SU-DHL-6 (cell line): ENCODE results near the gene OR9Q1.

Experiments
- H2AFZ ChIP-seq: fragments of 200-600 bp; sonication (generic); 2 replicates; pipeline ENCODE4 v1.6.1; 2014; ENCODE audit warnings: low read depth, mild to moderate bottlenecking, moderate library complexity, mixed read lengths, antibody characterized with exemption, low read length; ENCODE audit not compliant: severe bottlenecking
- H3F3A ChIP-seq: fragments of 200-600 bp; shearing (Covaris generic); 2 replicates; pipeline ENCODE4 v1.6.0; 2016; ENCODE audit warnings: antibody characterized with exemption, mild to moderate bottlenecking; ENCODE audit not compliant: insufficient read depth
- H3K27ac ChIP-seq: fragments of 200-600 bp; sonication (generic); 2 replicates; pipeline ENCODE4 v1.5.1; 2016; ENCODE audit warnings: low read depth, mild to moderate bottlenecking, low read length, moderate library complexity, mixed read lengths
- H3K27me3 ChIP-seq: fragments of 200-600 bp; sonication (generic), shearing (Covaris generic); 2 replicates; pipeline ENCODE4 v1.6.0; 2014; ENCODE audit warnings: mild to moderate bottlenecking, low read length
- H3K36me3 ChIP-seq: fragments of 200-600 bp; sonication (generic); 2 replicates; pipeline ENCODE4 v1.6.1; 2014; ENCODE audit warnings: mild to moderate bottlenecking, low read length, mixed read lengths
- H3K4me2 ChIP-seq: fragments of 300-600, 200-600 bp; shearing (Covaris generic), sonication (generic); 2 replicates; pipeline ENCODE4 v1.6.0; 2014; ENCODE audit warnings: low read length, low read depth, mild to moderate bottlenecking; ENCODE audit not compliant: poor library complexity, severe bottlenecking
- H3K4me3 ChIP-seq: fragments of 200-600 bp; sonication (generic); 2 replicates; pipeline ENCODE4 v1.5.1; 2014; ENCODE audit warnings: antibody characterized with exemption, low read length, mild to moderate bottlenecking, mixed read lengths; ENCODE audit not compliant: insufficient read depth, poor library complexity, severe bottlenecking
- H3K79me2 ChIP-seq: fragments of 200-600 bp; sonication (generic); 2 replicates; pipeline ENCODE4 v1.6.1; 2014; ENCODE audit warnings: mild to moderate bottlenecking, low read length, moderate library complexity; ENCODE audit not compliant: insufficient read depth
- H3K9ac ChIP-seq: fragments of 200-600 bp; sonication (generic); 2 replicates; pipeline ENCODE4 v1.7.0; 2014; ENCODE audit warnings: mild to moderate bottlenecking, low read length
- H3K9me2 ChIP-seq: fragments of 200-600 bp; sonication (generic); replicated peaks from 2 replicates; pipeline ENCODE4 v1.6.1; 2014; ENCODE audit warnings: low read length; ENCODE audit not compliant: insufficient read depth
- H3K9me3 ChIP-seq: fragments of 200-600 bp; sonication (generic); 2 replicates; pipeline ENCODE4 v1.6.1; 2014; ENCODE audit warnings: low read length, mixed read lengths; ENCODE audit not compliant: insufficient read depth
- H4K20me1 ChIP-seq: fragments of 200-600 bp; sonication (generic); 2 replicates; pipeline ENCODE4 v1.6.1; 2014; ENCODE audit warnings: low read depth, mild to moderate bottlenecking, antibody characterized with exemption, low read length, moderate library complexity, mixed read lengths
- CTCF ChIP-seq: fragments of 200-600 bp; sonication (generic); IDR thresholded peaks from one replicate; pipeline ENCODE4 v1.5.1; 2017; ENCODE audit warnings: antibody characterized with exemption, mild to moderate bottlenecking, low read length, moderate library complexity; ENCODE audit not compliant: insufficient read depth, poor library complexity, severe bottlenecking
- EZH2phosphoT487 ChIP-seq: fragments of 200-600 bp; sonication (generic), shearing (Covaris generic); conservative IDR thresholded peaks from 2 replicates; pipeline ENCODE4 v1.6.1; 2018; ENCODE audit warnings: mild to moderate bottlenecking, antibody characterized with exemption, low read length, moderate library complexity, mixed read lengths

The OR9Q1 gene

DNA sequence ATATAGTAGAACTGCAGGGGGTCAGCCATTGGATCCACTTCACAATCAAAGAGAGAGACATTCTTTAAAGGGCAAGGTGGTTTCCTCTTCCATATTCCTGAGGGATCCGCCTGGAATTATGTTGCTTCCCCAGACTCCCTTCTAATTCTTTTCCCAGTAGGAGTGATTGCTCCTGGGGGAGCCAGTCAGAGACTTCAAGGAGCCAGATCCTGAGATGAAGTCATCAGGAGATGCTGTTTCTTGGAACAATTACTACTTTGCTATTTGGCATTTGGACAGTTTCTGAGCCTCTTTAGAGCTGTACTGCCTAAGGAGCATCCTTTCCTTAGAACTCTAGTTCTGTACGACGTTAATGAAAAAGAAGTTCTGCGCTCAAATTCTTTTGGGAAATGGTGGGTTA is 163.3 kb downstream of the OR9Q1 start:
- H3F3A ChIP-seq, result no peaks in the 10 kb centered on the region

GRCh38 chr11:58188770-58189169 is 165.1 kb downstream of the OR9Q1 start, which contains the start of gene OR9Q2:
Gene OR9Q2 (plus strand): TSS chr11:58189070. CDS start chr11:58190491, 1,421 bp downstream.
- H3K36me3 ChIP-seq, result no peaks in the 10 kb centered on the region
- H3F3A ChIP-seq, result no peaks in the 10 kb centered on the region
- H3K27me3 ChIP-seq, result no peaks in the 10 kb centered on the region
- no peak within 1 kb of the TSS for H2AFZ ChIP-seq
- no peaks in the 10 kb centered on the region for H3K79me2 ChIP-seq
- no peaks in the 10 kb centered on the region for H4K20me1 ChIP-seq
- H3K4me3 ChIP-seq, result no peak within 1 kb of the TSS
- no peak within 1 kb of the TSS for H3K4me2 ChIP-seq
- no peaks in the 10 kb centered on the region for H3K9me3 ChIP-seq
- H3K27ac ChIP-seq, result no peak within 1 kb of the TSS
- H3K9me2 ChIP-seq, result no peaks in the 10 kb centered on the region
- H3K9ac ChIP-seq, result no peak within 1 kb of the TSS
- TF ChIP-seq EZH2phosphoT487 (no peak), CTCF (no peak)

More for the DNA sequence above, 163.3 kb downstream of the OR9Q1 start:
- no peaks in the 10 kb centered on the region for H3K9me3 ChIP-seq
- no peaks in the 10 kb centered on the region for H4K20me1 ChIP-seq
- no peaks in the 10 kb centered on the region for H3K27me3 ChIP-seq
- H3K79me2 ChIP-seq, result no peaks in the 10 kb centered on the region
- H3K9me2 ChIP-seq, result no peaks in the 10 kb centered on the region
- H3K9ac ChIP-seq, result no peak overlapping the region
- H3K27ac ChIP-seq, result no peak overlapping the region
- H3K4me3 ChIP-seq, result no peak overlapping the region
- TF ChIP-seq CTCF, result no peak
- TF ChIP-seq EZH2phosphoT487, result no peak
- no peaks in the 10 kb centered on the region for H3K36me3 ChIP-seq
- H2AFZ ChIP-seq, result no peak overlapping the region
- H3K4me2 ChIP-seq, result no peak overlapping the region

GRCh38 chr11:58192229-58192628 is 168.5 kb downstream of the OR9Q1 start:
- no peak overlapping the region for H3K4me3 ChIP-seq
- H3K9me2 ChIP-seq, result no peaks in the 10 kb centered on the region
- no peak overlapping the region for H3K9ac ChIP-seq
- H3K27me3 ChIP-seq, result no peaks in the 10 kb centered on the region
- H3K36me3 ChIP-seq, result no peaks in the 10 kb centered on the region
- no peak overlapping the region for H2AFZ ChIP-seq
- no peaks in the 10 kb centered on the region for H3K79me2 ChIP-seq
- H3K9me3 ChIP-seq, result no peaks in the 10 kb centered on the region
- TF ChIP-seq CTCF (no peak), EZH2phosphoT487 (no peak)
- H4K20me1 ChIP-seq, result no peaks in the 10 kb centered on the region
- no peak overlapping the region for H3K4me2 ChIP-seq
- H3K27ac ChIP-seq, result no peak overlapping the region
- H3F3A ChIP-seq, result no peaks in the 10 kb centered on the region
